Measurements from ENCODE around the gene TMPRSS3.

TMPRSS3 gene

DNA sequence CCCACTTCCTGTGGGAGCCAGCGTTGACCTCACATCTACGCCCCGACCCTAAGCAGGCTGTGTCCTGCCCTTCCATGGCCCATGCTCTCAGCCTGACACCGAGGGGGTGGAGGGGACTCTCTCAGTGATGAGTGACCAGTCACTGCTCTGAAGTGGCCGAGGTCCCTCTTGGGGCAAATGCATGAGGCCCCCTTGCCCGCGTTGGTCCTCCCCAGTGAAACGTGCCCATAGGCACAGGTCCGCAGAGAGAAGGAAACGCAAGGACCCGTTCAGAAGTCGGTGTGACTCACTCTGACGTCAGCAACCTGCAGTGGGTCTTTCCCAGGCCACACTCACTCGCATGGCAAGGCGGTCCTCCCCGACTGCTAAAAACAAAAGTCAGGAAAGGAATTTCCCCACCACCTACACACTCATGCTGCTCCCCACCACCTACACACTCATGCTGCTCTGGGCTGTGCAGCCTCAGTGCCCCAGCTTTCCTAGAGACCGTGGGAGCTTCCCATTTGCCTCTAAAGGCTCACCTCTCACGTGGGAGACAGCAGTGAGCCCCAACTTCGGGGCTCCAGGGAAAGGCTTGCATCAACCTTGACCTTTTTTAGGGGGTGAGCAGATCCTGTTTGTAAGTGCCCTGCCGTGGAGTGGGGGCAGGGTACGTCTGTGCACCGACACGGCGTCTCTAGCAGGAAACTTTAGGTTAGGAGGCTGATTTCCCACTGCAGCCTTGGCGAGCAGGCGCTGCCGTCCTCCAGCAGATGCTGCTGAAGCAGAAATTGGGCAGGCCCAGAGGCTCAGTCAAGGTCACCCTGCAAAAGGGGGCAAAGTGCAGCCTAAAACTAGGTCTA is 19.3 kb upstream of the TMPRSS3 start:
- DNase-seq (ENCODE audit: low read depth) = peak; percentile 92
- TF ChIP-seq, protein P1, sequence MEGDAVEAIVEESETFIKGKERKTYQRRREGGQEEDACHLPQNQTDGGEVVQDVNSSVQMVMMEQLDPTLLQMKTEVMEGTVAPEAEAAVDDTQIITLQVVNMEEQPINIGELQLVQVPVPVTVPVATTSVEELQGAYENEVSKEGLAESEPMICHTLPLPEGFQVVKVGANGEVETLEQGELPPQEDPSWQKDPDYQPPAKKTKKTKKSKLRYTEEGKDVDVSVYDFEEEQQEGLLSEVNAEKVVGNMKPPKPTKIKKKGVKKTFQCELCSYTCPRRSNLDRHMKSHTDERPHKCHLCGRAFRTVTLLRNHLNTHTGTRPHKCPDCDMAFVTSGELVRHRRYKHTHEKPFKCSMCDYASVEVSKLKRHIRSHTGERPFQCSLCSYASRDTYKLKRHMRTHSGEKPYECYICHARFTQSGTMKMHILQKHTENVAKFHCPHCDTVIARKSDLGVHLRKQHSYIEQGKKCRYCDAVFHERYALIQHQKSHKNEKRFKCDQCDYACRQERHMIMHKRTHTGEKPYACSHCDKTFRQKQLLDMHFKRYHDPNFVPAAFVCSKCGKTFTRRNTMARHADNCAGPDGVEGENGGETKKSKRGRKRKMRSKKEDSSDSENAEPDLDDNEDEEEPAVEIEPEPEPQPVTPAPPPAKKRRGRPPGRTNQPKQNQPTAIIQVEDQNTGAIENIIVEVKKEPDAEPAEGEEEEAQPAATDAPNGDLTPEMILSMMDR (IDR thresholded peaks at IDR 0.05; ENCODE audit: insufficient read depth, low read depth, low read length, missing control alignments) = no peak
- no peak overlapping the region for H3K4me3 ChIP-seq (ENCODE audit: low read length)

- H3K4me3 ChIP-seq (ENCODE audit: low read length) = no peak overlapping the region
- TF ChIP-seq, protein P1 (IDR thresholded peaks at IDR 0.05; ENCODE audit: insufficient read depth, low read depth, low read length, missing control alignments) = no peak
- DNase-seq (ENCODE audit: low read depth) = no peak
These were observed 18.7 kb upstream of the TMPRSS3 start for GRCh38 chr21:42414553-42414927.

DNA sequence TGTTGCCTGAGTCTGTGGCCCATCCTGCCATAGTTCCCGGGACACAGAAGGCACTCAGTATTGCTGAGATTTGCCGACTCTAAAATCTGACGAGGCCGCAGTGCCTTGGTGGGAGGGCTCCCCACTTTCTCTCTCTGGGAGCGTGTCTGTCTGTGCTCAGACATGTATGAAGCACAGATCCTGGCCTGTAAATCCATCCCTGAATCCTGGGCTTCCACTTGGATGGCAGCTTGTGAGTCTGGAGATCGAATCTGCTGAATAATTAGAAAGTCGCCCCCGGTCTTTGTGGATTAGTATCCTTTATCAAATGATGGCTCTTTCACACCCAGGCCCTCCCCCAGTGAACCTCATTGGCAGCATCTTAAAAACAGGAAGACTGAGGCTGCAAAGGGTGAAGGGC is 18.2 kb upstream of the TMPRSS3 start:
- H3K4me3 ChIP-seq (ENCODE audit: low read length) = no peak overlapping the region
- TF ChIP-seq, protein P1 (IDR thresholded peaks at IDR 0.05; ENCODE audit: insufficient read depth, low read depth, low read length, missing control alignments) = no peak

GRCh38 chr21:42413500-42413899 is 17.6 kb upstream of the TMPRSS3 start:
- DNase-seq (ENCODE audit: low read depth) = no peak
- H3K4me3 ChIP-seq (ENCODE audit: low read length) = no peak overlapping the region
- TF ChIP-seq, protein P1 (IDR thresholded peaks at IDR 0.05; ENCODE audit: insufficient read depth, low read depth, low read length, missing control alignments) = no peak

More for the DNA sequence above, 18.2 kb upstream of the TMPRSS3 start:
- no peak for DNase-seq (ENCODE audit: low read depth)

DNA sequence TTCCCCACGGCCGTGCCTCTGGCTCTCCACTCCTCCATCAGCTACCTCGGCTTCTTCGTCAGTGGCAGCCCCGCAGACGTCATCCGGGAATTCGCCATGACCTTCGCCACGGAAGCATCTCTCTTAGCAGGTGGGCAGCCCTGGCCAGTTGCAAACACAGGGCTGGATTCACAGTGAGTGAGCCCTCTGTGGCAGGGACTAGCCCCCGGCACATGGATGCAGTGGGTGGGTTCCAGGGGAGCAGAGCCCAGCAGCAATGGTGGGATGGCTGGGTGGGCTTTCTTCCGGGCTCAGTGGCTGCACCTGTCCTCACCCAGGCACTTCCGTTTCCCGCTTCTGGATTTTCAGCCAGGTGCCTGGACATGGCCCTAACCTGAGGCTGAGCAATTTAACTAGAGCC is 17.2 kb upstream of the TMPRSS3 start:
- TF ChIP-seq, protein P1 (IDR thresholded peaks at IDR 0.05; ENCODE audit: insufficient read depth, low read depth, low read length, missing control alignments) = no peak
- H3K4me3 ChIP-seq (ENCODE audit: low read length) = no peak overlapping the region
- no peak for DNase-seq (ENCODE audit: low read depth)

- DNase-seq (ENCODE audit: low read depth) = no peak
- no peak overlapping the region for H3K4me3 ChIP-seq (ENCODE audit: low read length)
- TF ChIP-seq, protein P1 (IDR thresholded peaks at IDR 0.05; ENCODE audit: insufficient read depth, low read depth, low read length, missing control alignments) = no peak
These were observed 16.7 kb upstream of the TMPRSS3 start for GRCh38 chr21:42412636-42412933.
